Measurements from ENCODE around the gene TBC1D22A.
"Not testable (repeated sequence)": the region's sequence is repeated elsewhere in the genome, so short reads cannot be mapped to it uniquely, and the experiment has no call there.

The TBC1D22A gene

GRCh38 chr22:47168441-47168840 lies 406.0 kb downstream of the TBC1D22A start:
- no peak for DNase-seq (ENCODE audit: low read depth in 2 of 2)

- DNase-seq (ENCODE audit: low read depth in 2 of 2): no peak
Observed at GRCh38 chr22:47168900-47169800, 406.7 kb downstream of the TBC1D22A start.

GRCh38 chr22:47169801-47170140 lies 407.3 kb downstream of the TBC1D22A start:
- no peak for DNase-seq (ENCODE audit: low read depth in 2 of 2)

- not testable (repeated sequence) for DNase-seq (ENCODE audit: low read depth in 2 of 2)
Observed at GRCh38 chr22:47170511-47171440, 408.3 kb downstream of the TBC1D22A start.

- no peak for DNase-seq (ENCODE audit: low read depth in 2 of 2)
Observed at GRCh38 chr22:47171441-47172221, 409.2 kb downstream of the TBC1D22A start.

- DNase-seq (ENCODE audit: low read depth in 2 of 2): no peak
Observed at GRCh38 chr22:47172771-47173534, 410.5 kb downstream of the TBC1D22A start.

- no peak for DNase-seq (ENCODE audit: low read depth in 2 of 2)
Observed at GRCh38 chr22:47173535-47174021, 411.1 kb downstream of the TBC1D22A start.

- no peak for DNase-seq (ENCODE audit: low read depth in 2 of 2)
Observed at GRCh38 chr22:47174096-47174495, 411.6 kb downstream of the TBC1D22A start.

GRCh38 chr22:47174671-47175112 lies 412.2 kb downstream of the TBC1D22A start:
- DNase-seq (ENCODE audit: low read depth in 2 of 2): no peak

- DNase-seq (ENCODE audit: low read depth in 2 of 2): no peak
Observed at GRCh38 chr22:47175151-47176025, 412.9 kb downstream of the TBC1D22A start.

GRCh38 chr22:47176026-47176389 lies 413.6 kb downstream of the TBC1D22A start:
- DNase-seq (ENCODE audit: low read depth in 2 of 2): no peak

GRCh38 chr22:47176573-47177333 lies 414.3 kb downstream of the TBC1D22A start:
- DNase-seq (ENCODE audit: low read depth in 2 of 2): no peak

GRCh38 chr22:47177334-47177815 lies 414.9 kb downstream of the TBC1D22A start:
- DNase-seq (ENCODE audit: low read depth in 2 of 2): no peak

GRCh38 chr22:47178339-47178738 lies 415.9 kb downstream of the TBC1D22A start:
- no peak for DNase-seq (ENCODE audit: low read depth in 2 of 2)

- DNase-seq (ENCODE audit: low read depth in 2 of 2): no peak
Observed at GRCh38 chr22:47180796-47181195, 418.3 kb downstream of the TBC1D22A start.

- no peak for DNase-seq (ENCODE audit: low read depth in 2 of 2)
Observed at GRCh38 chr22:47187176-47187957, 424.9 kb downstream of the TBC1D22A start.

GRCh38 chr22:47188261-47189055 lies 426.0 kb downstream of the TBC1D22A start:
- no peak for DNase-seq (ENCODE audit: low read depth in 2 of 2)

Measured in stimulated activated CD4-positive, alpha-beta T cell treated with anti-CD3 and anti-CD28 coated beads, Interleukin-15, amount 100 ng/mL, for 48 hours (primary cell).